Dedifferentiated amniotic fluid mesenchymal stem cell (primary cell): Measurements from ENCODE around the gene FNDC10.

Experiments used
- DNase-seq: peaks from one replicate; pipeline ENCODE4 v3.0.0-alpha.2; 2016; ENCODE audit errors: extremely low spot score

The FNDC10 gene

GRCh38 chr1:1627829-1628753, 28.2 kb upstream of the FNDC10 start:
- no peak for DNase-seq

- no peak for DNase-seq
Measured at GRCh38 chr1:1627261-1627828, 27.4 kb upstream of the FNDC10 start.

- no peak for DNase-seq
Measured at GRCh38 chr1:1626207-1627141, 26.5 kb upstream of the FNDC10 start.

- DNase-seq = no peak
Measured at GRCh38 chr1:1625824-1626206, 25.9 kb upstream of the FNDC10 start.

GRCh38 chr1:1625404-1625775, 25.5 kb upstream of the FNDC10 start:
- no peak for DNase-seq

GRCh38 chr1:1624443-1625403, 24.8 kb upstream of the FNDC10 start:
- no peak for DNase-seq

- DNase-seq = no peak
Measured at GRCh38 chr1:1623631-1624442, 23.9 kb upstream of the FNDC10 start.

GRCh38 chr1:1623181-1623630, 23.3 kb upstream of the FNDC10 start:
- no peak for DNase-seq

- no peak for DNase-seq
Measured at GRCh38 chr1:1622788-1623094, 22.8 kb upstream of the FNDC10 start.

GRCh38 chr1:1622010-1622787, 22.3 kb upstream of the FNDC10 start:
- no peak for DNase-seq

- DNase-seq = no peak
Measured at GRCh38 chr1:1621173-1622009, 21.5 kb upstream of the FNDC10 start.

GRCh38 chr1:1620433-1621139, 20.7 kb upstream of the FNDC10 start:
- DNase-seq = no peak

GRCh38 chr1:1619917-1620361, 20.0 kb upstream of the FNDC10 start:
- DNase-seq = no peak

- no peak for DNase-seq
Measured at GRCh38 chr1:1618396-1619068, 18.6 kb upstream of the FNDC10 start.

- DNase-seq = no peak
Measured at GRCh38 chr1:1617925-1618324, 18.0 kb upstream of the FNDC10 start.

GRCh38 chr1:1617516-1617915, 17.6 kb upstream of the FNDC10 start:
- no peak for DNase-seq

- no peak for DNase-seq
Measured at GRCh38 chr1:1616838-1617237, 16.9 kb upstream of the FNDC10 start.
